BLaER1 treated with 17β-estradiol and CSF1 and Interleukin-3, amounts not matched to agents 10 nM and 100 nM (cell line): ENCODE measurements around the gene EYS.

Experiments
- H3K27ac ChIP-seq, 11 experiments: shearing (Covaris generic); formaldehyde crosslinking; 2 replicates each; pipeline ENCODE4 v1.8.1; 2022
- H3K27me3 ChIP-seq, 11 experiments: shearing (Covaris generic); formaldehyde crosslinking; 2 replicates each; pipeline ENCODE4 v1.8.1; 2022
- H3K36me3 ChIP-seq, 11 experiments: shearing (Covaris generic); formaldehyde crosslinking; 2 replicates each; pipeline ENCODE4 v1.8.1; 2022
- H3K4me1 ChIP-seq, 10 experiments: shearing (Covaris generic); formaldehyde crosslinking; 2 replicates each; pipeline ENCODE4 v1.8.1; 2022
- H3K4me2 ChIP-seq, 11 experiments: shearing (Covaris generic); formaldehyde crosslinking; 2 replicates each; pipeline ENCODE4 v1.8.1; 2022
- H3K4me3 ChIP-seq, 10 experiments: shearing (Covaris generic); formaldehyde crosslinking; 2 replicates each; pipeline ENCODE4 v1.8.1; 2022
- H3K9ac ChIP-seq, 11 experiments: shearing (Covaris generic); formaldehyde crosslinking; 2 replicates each; pipeline ENCODE4 v1.8.1; 2022
- H3K9me3 ChIP-seq, 11 experiments: shearing (Covaris generic); formaldehyde crosslinking; replicated peaks in 1 of 11; 2 replicates each; pipeline ENCODE4 v1.8.1; 2022
- H4K20me1 ChIP-seq, 11 experiments: shearing (Covaris generic); formaldehyde crosslinking; 2 replicates each; pipeline ENCODE4 v1.8.1; 2022
- Cebpa-rat ChIP-seq, 11 experiments: shearing (Covaris generic); IDR thresholded peaks; 2 replicates each; pipeline ENCODE4 v1.8.1; 2022

The EYS gene

GRCh38 chr6:63926950-63927927 is 1779.8 kb downstream of the EYS start:
- no peaks in the 10 kb centered on the region for H3K36me3 ChIP-seq
- H3K9ac ChIP-seq = no peak overlapping the region
- no peaks in the 10 kb centered on the region for H4K20me1 ChIP-seq
- no peaks in the 10 kb centered on the region for H3K27me3 ChIP-seq
- no peak overlapping the region for H3K4me3 ChIP-seq
- no peak overlapping the region for H3K27ac ChIP-seq
- TF ChIP-seq Cebpa-rat (IDR thresholded peaks at IDR 0.05) = no peak
- no peaks in the 10 kb centered on the region for H3K4me1 ChIP-seq
- H3K9me3 ChIP-seq = no peaks in the 10 kb centered on the region
- no peak overlapping the region for H3K4me2 ChIP-seq

- no peak for TF ChIP-seq Cebpa-rat (IDR thresholded peaks at IDR 0.05)
- Histone ChIP-seq H3K4me1 (no peaks in the 10 kb centered on the region), H4K20me1 (no peaks in the 10 kb centered on the region)
Measured at GRCh38 chr6:63926258-63926780, 1780.7 kb downstream of the EYS start.

GRCh38 chr6:63923139-63923739 is 1783.8 kb downstream of the EYS start:
- Histone ChIP-seq H3K27ac (no peak overlapping the region), H3K9me3 (no peaks in the 10 kb centered on the region), H3K27me3 (no peaks in the 10 kb centered on the region), H3K36me3 (no peaks in the 10 kb centered on the region), H3K4me3 (no peak overlapping the region), H3K4me2 (no peak overlapping the region), H3K9ac (no peak overlapping the region), H3K4me1 (peaks cover 0 to 9% (median 0%) of the 10 kb centered on the region in 10 experiments; a peak in 3 of 20 replicates), H4K20me1 (no peaks in the 10 kb centered on the region)
- TF ChIP-seq Cebpa-rat (IDR thresholded peaks at IDR 0.05) = no peak

More at GRCh38 chr6:63926258-63926780, 1780.7 kb downstream of the EYS start:
- no peak overlapping the region for H3K27ac ChIP-seq
- no peaks in the 10 kb centered on the region for H3K36me3 ChIP-seq
- no peaks in the 10 kb centered on the region for H3K27me3 ChIP-seq
- no peak overlapping the region for H3K9ac ChIP-seq
- no peak overlapping the region for H3K4me2 ChIP-seq
- no peak overlapping the region for H3K4me3 ChIP-seq
- no peaks in the 10 kb centered on the region for H3K9me3 ChIP-seq

- no peak for TF ChIP-seq Cebpa-rat (IDR thresholded peaks at IDR 0.05)
- Histone ChIP-seq H3K9ac (no peak overlapping the region), H3K9me3 (peaks cover 0 to 9% (median 7%) of the 10 kb centered on the region in 11 experiments; a peak in 10 of 22 replicates), H3K27me3 (no peaks in the 10 kb centered on the region), H3K4me2 (no peak overlapping the region; a peak in 1 of 22 replicates), H3K27ac (no peak overlapping the region), H3K4me1 (peaks cover 0 to 9% (median 0%) of the 10 kb centered on the region in 10 experiments; a peak in 3 of 20 replicates), H4K20me1 (no peaks in the 10 kb centered on the region), H3K4me3 (no peak overlapping the region), H3K36me3 (no peaks in the 10 kb centered on the region)
Measured at GRCh38 chr6:63919556-63920110, 1787.4 kb downstream of the EYS start.

GRCh38 chr6:63912887-63913286 is 1794.1 kb downstream of the EYS start:
- no peaks in the 10 kb centered on the region for H3K4me1 ChIP-seq

GRCh38 chr6:63910863-63911551 is 1796.0 kb downstream of the EYS start:
- H3K36me3 ChIP-seq = no peaks in the 10 kb centered on the region
- H4K20me1 ChIP-seq = no peaks in the 10 kb centered on the region
- no peaks in the 10 kb centered on the region for H3K27me3 ChIP-seq
- H3K9me3 ChIP-seq = peaks cover 0 to 15% (median 8%) of the 10 kb centered on the region in 11 experiments; a peak in 10 of 22 replicates
- H3K4me2 ChIP-seq = no peak overlapping the region
- no peak overlapping the region for H3K4me3 ChIP-seq
- H3K4me1 ChIP-seq = peaks cover 0 to 3% (median 0%) of the 10 kb centered on the region in 10 experiments; a peak in 1 of 20 replicates
- no peak overlapping the region for H3K27ac ChIP-seq
- TF ChIP-seq Cebpa-rat (IDR thresholded peaks at IDR 0.05) = no peak
- no peak overlapping the region for H3K9ac ChIP-seq

More at GRCh38 chr6:63912887-63913286, 1794.1 kb downstream of the EYS start:
- Histone ChIP-seq H4K20me1 (no peaks in the 10 kb centered on the region), H3K27me3 (no peaks in the 10 kb centered on the region), H3K4me3 (no peak overlapping the region), H3K36me3 (no peaks in the 10 kb centered on the region), H3K9me3 (peaks cover 0 to 15% (median 8%) of the 10 kb centered on the region in 11 experiments; a peak in 10 of 22 replicates), H3K27ac (no peak overlapping the region), H3K9ac (no peak overlapping the region), H3K4me2 (no peak overlapping the region)
- no peak for TF ChIP-seq Cebpa-rat (IDR thresholded peaks at IDR 0.05)

- H3K9ac ChIP-seq = peak overlapping the region in 8 of 11 experiments; percentile 9 to 65 (median 52); a peak in 13 of 22 replicates
- peak overlapping the region; percentile 11 to 80 (median 64); a peak in 21 of 22 replicates for H3K4me2 ChIP-seq
- 0 out of 22 replicates have a peak, but pooled peaks cover 0 to 3% (median 0%) of the 10 kb centered on the region in 11 experiments for H3K9me3 ChIP-seq
Measured at GRCh38 chr6:63904650-63905248, 1802.3 kb downstream of the EYS start.

GRCh38 chr6:63899550-63899949 is 1807.5 kb downstream of the EYS start:
- Histone ChIP-seq H3K4me3 (no peak overlapping the region), H3K27ac (peak overlapping the region in 1 of 11 experiments; percentile 8; a peak in 1 of 22 replicates), H3K9me3 (no peaks in the 10 kb centered on the region), H3K4me2 (peak overlapping the region in 3 of 11 experiments; percentile 25 to 30 (median 27); a peak in 6 of 22 replicates), H4K20me1 (no peaks in the 10 kb centered on the region), H3K27me3 (no peaks in the 10 kb centered on the region), H3K9ac (no peak overlapping the region), H3K36me3 (no peaks in the 10 kb centered on the region), H3K4me1 (peaks cover 4 to 22% (median 10%) of the 10 kb centered on the region in 10 experiments; a peak in 17 of 20 replicates)
- no peak for TF ChIP-seq Cebpa-rat (IDR thresholded peaks at IDR 0.05)

More at GRCh38 chr6:63904650-63905248, 1802.3 kb downstream of the EYS start:
- no peaks in the 10 kb centered on the region for H4K20me1 ChIP-seq
- peak overlapping the region in 10 of 11 experiments; percentile 11 to 85 (median 74); a peak in 19 of 22 replicates for H3K27ac ChIP-seq
- H3K36me3 ChIP-seq = no peaks in the 10 kb centered on the region
- H3K4me1 ChIP-seq = peaks cover 4 to 30% (median 17%) of the 10 kb centered on the region in 10 experiments; a peak in 17 of 20 replicates
- TF ChIP-seq Cebpa-rat (IDR thresholded peaks at IDR 0.05) = peak in 3 of 11 experiments; percentile 14 to 52 (median 21); a peak in 3 of 22 replicates
- H3K27me3 ChIP-seq = no peaks in the 10 kb centered on the region
- peak overlapping the region in 1 of 10 experiments; percentile 6; a peak in 1 of 20 replicates for H3K4me3 ChIP-seq
